ENCODE data around the gene EXOSC10.

GRCh38 chr1:11065796-11066195 is 33.9 kb downstream of the EXOSC10 start:
- TF ChIP-seq CTCF (IDR thresholded peaks at IDR 0.05) (no peak), POLR2A (IDR thresholded peaks at IDR 0.05) (no peak)

Data from esophagus squamous epithelium (tissue), 4 donors.